SJCRH30 (cell line): Measurements from ENCODE around the gene PTPRG. TPM values are rescaled to one million over a fixed set of nuclear protein-coding genes. Genes with fewer than 3 reads are reported as not detected.

Source experiments
- DNase-seq, 2 experiments: peaks; one replicate each; pipeline ENCODE4 v3.0.0-alpha.2; 2015 to 2020
- H3K27ac ChIP-seq: fragments of 250-450 bp; sonication (Bioruptor Pico); 2 replicates; pipeline ENCODE4 v1.5.1; 2020; ENCODE audit warnings: mild to moderate bottlenecking, moderate library complexity
- H3K27me3 ChIP-seq: fragments of 250-450 bp; sonication (Bioruptor Pico); 2 replicates; pipeline ENCODE4 v1.5.1; 2020; ENCODE audit warnings: mild to moderate bottlenecking, moderate library complexity
- H3K36me3 ChIP-seq: fragments of 250-450 bp; sonication (Bioruptor Pico); 2 replicates; pipeline ENCODE4 v1.5.1; 2020; ENCODE audit warnings: mild to moderate bottlenecking, moderate library complexity
- H3K4me1 ChIP-seq: fragments of 250-450 bp; sonication (Bioruptor Pico); 2 replicates; pipeline ENCODE4 v1.5.1; 2020; ENCODE audit warnings: mild to moderate bottlenecking, moderate library complexity
- H3K4me3 ChIP-seq: fragments of 250-450 bp; sonication (Bioruptor Pico); 2 replicates; pipeline ENCODE4 v1.5.1; 2020; ENCODE audit warnings: mild to moderate bottlenecking, moderate library complexity
- H3K9me3 ChIP-seq: fragments of 250-450 bp; sonication (Bioruptor Pico); replicated peaks from 2 replicates; pipeline ENCODE4 v1.5.1; 2020; ENCODE audit warnings: mild to moderate bottlenecking, moderate library complexity
- total RNA-seq: library from RNA; depleted of rRNA; stranded (reverse); fragments of >200 nt; shearing (Covaris generic); gene quantifications from 2 replicates; pipeline ENCODE4 v1.2.3, GENCODE V29; 2014

The PTPRG gene
- total RNA-seq, 1 experiment from 2014 or later = 25.2 TPM

- H3K4me1 ChIP-seq = no peaks in the 10 kb centered on the region
- no peak overlapping the region for H3K27ac ChIP-seq
- no peaks in the 10 kb centered on the region for H3K27me3 ChIP-seq
- H3K36me3 ChIP-seq = no peaks in the 10 kb centered on the region
- no peak overlapping the region for H3K4me3 ChIP-seq
- H3K9me3 ChIP-seq = no peaks in the 10 kb centered on the region
- no peak for DNase-seq
Measured at GRCh38 chr3:62098646-62099365, 537.4 kb downstream of the PTPRG start.

GRCh38 chr3:62100282-62100989, 539.1 kb downstream of the PTPRG start:
- Histone ChIP-seq H3K27me3 (no peaks in the 10 kb centered on the region), H3K4me1 (no peaks in the 10 kb centered on the region), H3K27ac (no peak overlapping the region), H3K9me3 (no peaks in the 10 kb centered on the region), H3K36me3 (no peaks in the 10 kb centered on the region), H3K4me3 (no peak overlapping the region)
- DNase-seq = peak; percentile 8 to 46

- no peaks in the 10 kb centered on the region for H3K27me3 ChIP-seq
- no peak for DNase-seq
- no peak overlapping the region for H3K27ac ChIP-seq
- no peaks in the 10 kb centered on the region for H3K4me1 ChIP-seq
- no peaks in the 10 kb centered on the region for H3K9me3 ChIP-seq
- H3K4me3 ChIP-seq = no peak overlapping the region
- no peaks in the 10 kb centered on the region for H3K36me3 ChIP-seq
Measured at GRCh38 chr3:62101488-62101887, 540.1 kb downstream of the PTPRG start.

GRCh38 chr3:62103531-62103930, 542.2 kb downstream of the PTPRG start:
- H3K27ac ChIP-seq = no peak overlapping the region
- no peaks in the 10 kb centered on the region for H3K4me1 ChIP-seq
- no peaks in the 10 kb centered on the region for H3K27me3 ChIP-seq
- no peaks in the 10 kb centered on the region for H3K9me3 ChIP-seq
- H3K36me3 ChIP-seq = no peaks in the 10 kb centered on the region
- peak in 1 of 2 experiments; percentile 4 for DNase-seq
- no peak overlapping the region for H3K4me3 ChIP-seq

GRCh38 chr3:62109534-62109933, 548.2 kb downstream of the PTPRG start:
- no peaks in the 10 kb centered on the region for H3K9me3 ChIP-seq
- H3K27ac ChIP-seq = no peak overlapping the region
- DNase-seq = peak; percentile 81 to 85
- no peaks in the 10 kb centered on the region for H3K27me3 ChIP-seq
- no peaks in the 10 kb centered on the region for H3K36me3 ChIP-seq
- H3K4me1 ChIP-seq = no peaks in the 10 kb centered on the region
- no peak overlapping the region for H3K4me3 ChIP-seq

GRCh38 chr3:62110443-62111225, 549.3 kb downstream of the PTPRG start:
- DNase-seq = no peak
- H3K27ac ChIP-seq = no peak overlapping the region
- no peaks in the 10 kb centered on the region for H3K27me3 ChIP-seq
- H3K4me3 ChIP-seq = no peak overlapping the region
- H3K4me1 ChIP-seq = no peaks in the 10 kb centered on the region
- no peaks in the 10 kb centered on the region for H3K9me3 ChIP-seq
- no peaks in the 10 kb centered on the region for H3K36me3 ChIP-seq

GRCh38 chr3:62113092-62113491, 551.7 kb downstream of the PTPRG start:
- H3K4me3 ChIP-seq = no peak overlapping the region
- no peaks in the 10 kb centered on the region for H3K27me3 ChIP-seq
- no peaks in the 10 kb centered on the region for H3K4me1 ChIP-seq
- H3K9me3 ChIP-seq = no peaks in the 10 kb centered on the region
- H3K36me3 ChIP-seq = no peaks in the 10 kb centered on the region
- no peak for DNase-seq
- no peak overlapping the region for H3K27ac ChIP-seq

- no peaks in the 10 kb centered on the region for H3K27me3 ChIP-seq
Measured at GRCh38 chr3:62114763-62115162, 553.4 kb downstream of the PTPRG start.

GRCh38 chr3:62117903-62118548, 556.7 kb downstream of the PTPRG start:
- Histone ChIP-seq H3K9me3 (no peaks in the 10 kb centered on the region), H3K4me1 (no peaks in the 10 kb centered on the region), H3K4me3 (no peak overlapping the region), H3K27ac (no peak overlapping the region), H3K36me3 (no peaks in the 10 kb centered on the region), H3K27me3 (no peaks in the 10 kb centered on the region)
- no peak for DNase-seq

More at GRCh38 chr3:62114763-62115162, 553.4 kb downstream of the PTPRG start:
- H3K9me3 ChIP-seq = no peaks in the 10 kb centered on the region
- H3K36me3 ChIP-seq = no peaks in the 10 kb centered on the region
- no peak overlapping the region for H3K4me3 ChIP-seq
- DNase-seq = no peak
- H3K4me1 ChIP-seq = no peaks in the 10 kb centered on the region
- no peak overlapping the region for H3K27ac ChIP-seq

- no peak for DNase-seq
- H3K4me3 ChIP-seq = no peak overlapping the region
- H3K27me3 ChIP-seq = no peaks in the 10 kb centered on the region
- H3K27ac ChIP-seq = no peak overlapping the region
- no peaks in the 10 kb centered on the region for H3K9me3 ChIP-seq
- H3K36me3 ChIP-seq = no peaks in the 10 kb centered on the region
- no peaks in the 10 kb centered on the region for H3K4me1 ChIP-seq
Measured at GRCh38 chr3:62119139-62119538, 557.8 kb downstream of the PTPRG start.

GRCh38 chr3:62122819-62123218, 561.4 kb downstream of the PTPRG start:
- Histone ChIP-seq H3K27me3 (no peaks in the 10 kb centered on the region), H3K4me1 (0 out of 2 replicates have a peak, but pooled peaks cover 4% of the 10 kb centered on the region), H3K4me3 (no peak overlapping the region), H3K36me3 (no peaks in the 10 kb centered on the region), H3K27ac (no peak overlapping the region), H3K9me3 (no peaks in the 10 kb centered on the region)
- DNase-seq = no peak

- Histone ChIP-seq H3K4me3 (no peak overlapping the region), H3K4me1 (0 out of 2 replicates have a peak, but pooled peaks cover 4% of the 10 kb centered on the region), H3K27ac (no peak overlapping the region)
Measured at GRCh38 chr3:62125380-62125779, 564.0 kb downstream of the PTPRG start.

GRCh38 chr3:62127116-62127515, 565.7 kb downstream of the PTPRG start:
- no peaks in the 10 kb centered on the region for H3K9me3 ChIP-seq
- H3K36me3 ChIP-seq = no peaks in the 10 kb centered on the region
- no peaks in the 10 kb centered on the region for H3K27me3 ChIP-seq
- H3K4me1 ChIP-seq = 0 out of 2 replicates have a peak, but pooled peaks cover 4% of the 10 kb centered on the region
- H3K4me3 ChIP-seq = no peak overlapping the region
- no peak for DNase-seq
- no peak overlapping the region for H3K27ac ChIP-seq

More at GRCh38 chr3:62125380-62125779, 564.0 kb downstream of the PTPRG start:
- Histone ChIP-seq H3K9me3 (no peaks in the 10 kb centered on the region), H3K36me3 (no peaks in the 10 kb centered on the region), H3K27me3 (no peaks in the 10 kb centered on the region)
- no peak for DNase-seq

GRCh38 chr3:62128051-62128450, 566.7 kb downstream of the PTPRG start:
- Histone ChIP-seq H3K9me3 (no peaks in the 10 kb centered on the region), H3K27me3 (no peaks in the 10 kb centered on the region), H3K27ac (no peak overlapping the region), H3K36me3 (no peaks in the 10 kb centered on the region), H3K4me1 (0 out of 2 replicates have a peak, but pooled peaks cover 4% of the 10 kb centered on the region), H3K4me3 (no peak overlapping the region)
- DNase-seq = no peak
